Subcutaneous adipose tissue (tissue), 4 donors: ENCODE data around the gene TRMO. TPM values are rescaled to one million over a fixed set of nuclear protein-coding genes. Genes with fewer than 3 reads are reported as not detected.

Experiments
- CTCF ChIP-seq: fragments of 450-650 bp; IDR thresholded peaks from one replicate; pipeline ENCODE4 v1.5.1; 2016; ENCODE audit warnings: low read depth, mild to moderate bottlenecking, control low read depth, antibody characterized with exemption, moderate library complexity
- total RNA-seq, 4 donors: library from RNA; depleted of rRNA; stranded (reverse); fragments of >200 nt; gene quantifications; one replicate each; pipeline ENCODE4 v1.1.0, GENCODE V29; 2016

Gene TRMO
- total RNA-seq, 4 donors from 2014 or later = 21.7 to 29.5 (median 26.3) TPM

- no peak for TF ChIP-seq CTCF
Observed at GRCh38 chr9:97962136-97962535, 39.8 kb upstream of the TRMO start.

- TF ChIP-seq CTCF = no peak
Observed at GRCh38 chr9:97961361-97961760, 39.1 kb upstream of the TRMO start.

- TF ChIP-seq CTCF = no peak
Observed at GRCh38 chr9:97959585-97959984, 37.3 kb upstream of the TRMO start.

- TF ChIP-seq CTCF = no peak
Observed at GRCh38 chr9:97958812-97959511, 36.7 kb upstream of the TRMO start.

GRCh38 chr9:97956331-97956730 is 34.0 kb upstream of the TRMO start:
- no peak for TF ChIP-seq CTCF

GRCh38 chr9:97954550-97954989 is 32.3 kb upstream of the TRMO start:
- no peak for TF ChIP-seq CTCF

- no peak for TF ChIP-seq CTCF
Observed at GRCh38 chr9:97944612-97945011, 22.3 kb upstream of the TRMO start.
